ENCODE data around the gene RAPGEF6.

DNA sequence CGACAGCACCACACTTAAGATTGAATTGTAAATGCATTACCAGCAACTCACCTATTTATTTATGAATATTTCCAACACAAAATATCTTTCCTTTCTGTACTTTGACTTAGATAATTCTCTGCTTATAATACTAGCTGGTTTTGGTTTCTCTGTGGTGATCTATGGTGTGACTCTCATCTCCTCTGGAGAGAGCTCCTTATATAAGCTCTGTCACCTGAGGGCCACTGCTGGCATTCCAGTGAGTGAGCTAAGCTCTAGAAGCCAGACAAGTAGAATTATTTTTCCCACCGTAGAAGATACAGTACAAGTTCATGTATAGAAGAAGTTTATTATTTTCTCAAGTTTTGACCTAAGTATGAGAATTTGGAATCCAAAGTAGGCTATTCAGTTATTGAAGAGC is 259.7 kb downstream of the RAPGEF6 start:
- no peak for TF ChIP-seq EZH2 (IDR thresholded peaks at IDR 0.05; ENCODE audit: borderline replicate concordance, low read depth, low read length, severe bottlenecking)
- TF ChIP-seq, protein P1, sequence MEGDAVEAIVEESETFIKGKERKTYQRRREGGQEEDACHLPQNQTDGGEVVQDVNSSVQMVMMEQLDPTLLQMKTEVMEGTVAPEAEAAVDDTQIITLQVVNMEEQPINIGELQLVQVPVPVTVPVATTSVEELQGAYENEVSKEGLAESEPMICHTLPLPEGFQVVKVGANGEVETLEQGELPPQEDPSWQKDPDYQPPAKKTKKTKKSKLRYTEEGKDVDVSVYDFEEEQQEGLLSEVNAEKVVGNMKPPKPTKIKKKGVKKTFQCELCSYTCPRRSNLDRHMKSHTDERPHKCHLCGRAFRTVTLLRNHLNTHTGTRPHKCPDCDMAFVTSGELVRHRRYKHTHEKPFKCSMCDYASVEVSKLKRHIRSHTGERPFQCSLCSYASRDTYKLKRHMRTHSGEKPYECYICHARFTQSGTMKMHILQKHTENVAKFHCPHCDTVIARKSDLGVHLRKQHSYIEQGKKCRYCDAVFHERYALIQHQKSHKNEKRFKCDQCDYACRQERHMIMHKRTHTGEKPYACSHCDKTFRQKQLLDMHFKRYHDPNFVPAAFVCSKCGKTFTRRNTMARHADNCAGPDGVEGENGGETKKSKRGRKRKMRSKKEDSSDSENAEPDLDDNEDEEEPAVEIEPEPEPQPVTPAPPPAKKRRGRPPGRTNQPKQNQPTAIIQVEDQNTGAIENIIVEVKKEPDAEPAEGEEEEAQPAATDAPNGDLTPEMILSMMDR (IDR thresholded peaks at IDR 0.05; ENCODE audit: borderline replicate concordance, extremely low read depth, low read length, poor library complexity, severe bottlenecking): no peak

All from DND-41 (cell line).